ENCODE results near the gene OSMR. TPM values are rescaled to one million over a fixed set of nuclear protein-coding genes. Genes with fewer than 3 reads are reported as not detected.

The OSMR gene
- total RNA-seq, 4 donors from 2014 or later, result 32.5 to 52.6 (median 42.6) TPM

DNA sequence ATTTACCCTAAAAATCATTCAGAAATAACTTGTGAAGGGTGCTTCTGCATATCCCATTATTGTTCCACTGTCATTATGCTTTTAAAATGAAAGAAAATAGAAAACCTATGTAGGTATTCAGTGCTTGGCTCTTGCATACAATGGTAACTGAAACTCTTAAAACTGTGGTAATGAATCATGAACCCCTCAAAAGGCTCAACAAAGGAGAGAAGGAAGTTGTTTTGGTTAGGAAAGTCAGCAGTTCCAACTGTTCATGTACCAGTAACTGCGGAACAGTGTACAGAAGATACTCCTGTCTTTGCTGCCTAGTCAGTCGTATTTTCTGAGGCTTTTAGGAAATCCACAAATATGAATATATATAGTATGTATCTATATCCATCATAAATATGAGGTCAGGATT lies 96.1 kb downstream of the OSMR start:
- 92 to 96% methylated on average over 2 of the region's 2 CpGs for whole genome bisulfite sequencing, 2 donors (ENCODE audit: low coverage in 1 of 2)
- ATAC-seq, result no peak
- Histone ChIP-seq H3K9me3 (no peaks in the 10 kb centered on the region), H3K4me1 (no peaks in the 10 kb centered on the region), H3K4me3 (no peak overlapping the region), H3K27ac (no peak overlapping the region), H3K36me3 (peaks cover 0 to 83% of the 10 kb centered on the region in 2 donors), H3K27me3 (no peaks in the 10 kb centered on the region)
- no peak for TF ChIP-seq POLR2A (IDR thresholded peaks at IDR 0.05)
- TF ChIP-seq EP300 (IDR thresholded peaks at IDR 0.05), result no peak
- TF ChIP-seq POLR2AphosphoS5 (IDR thresholded peaks at IDR 0.05), result no peak

DNA sequence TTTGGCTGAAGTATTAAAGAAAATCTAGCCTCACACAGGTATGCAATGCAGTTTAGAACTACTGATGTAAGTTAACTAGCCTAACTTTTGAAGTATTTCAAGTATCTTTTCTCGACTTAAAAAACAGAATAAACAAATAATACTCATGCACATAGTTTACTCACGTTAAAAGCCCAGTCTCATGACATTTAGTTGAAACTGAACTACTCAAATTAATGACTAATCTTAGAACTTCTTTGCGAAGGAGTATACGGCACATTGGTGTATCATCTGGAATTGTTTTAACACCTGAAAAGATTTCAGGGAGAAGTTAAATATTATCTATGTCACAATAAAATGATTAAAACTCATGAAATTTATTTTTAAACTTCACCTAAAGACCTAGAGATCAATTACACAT lies 98.5 kb downstream of the OSMR start:
- 75 to 82% methylated on average over 4 of the region's 4 CpGs for WGBS, 2 donors (ENCODE audit: low coverage in 1 of 2)
- peaks cover 1 to 89% of the 10 kb centered on the region in 2 donors for H3K36me3 ChIP-seq
- H3K27ac ChIP-seq, result no peak overlapping the region
- H3K9me3 ChIP-seq, result no peaks in the 10 kb centered on the region
- H3K4me3 ChIP-seq, result no peak overlapping the region
- TF ChIP-seq, protein P1, sequence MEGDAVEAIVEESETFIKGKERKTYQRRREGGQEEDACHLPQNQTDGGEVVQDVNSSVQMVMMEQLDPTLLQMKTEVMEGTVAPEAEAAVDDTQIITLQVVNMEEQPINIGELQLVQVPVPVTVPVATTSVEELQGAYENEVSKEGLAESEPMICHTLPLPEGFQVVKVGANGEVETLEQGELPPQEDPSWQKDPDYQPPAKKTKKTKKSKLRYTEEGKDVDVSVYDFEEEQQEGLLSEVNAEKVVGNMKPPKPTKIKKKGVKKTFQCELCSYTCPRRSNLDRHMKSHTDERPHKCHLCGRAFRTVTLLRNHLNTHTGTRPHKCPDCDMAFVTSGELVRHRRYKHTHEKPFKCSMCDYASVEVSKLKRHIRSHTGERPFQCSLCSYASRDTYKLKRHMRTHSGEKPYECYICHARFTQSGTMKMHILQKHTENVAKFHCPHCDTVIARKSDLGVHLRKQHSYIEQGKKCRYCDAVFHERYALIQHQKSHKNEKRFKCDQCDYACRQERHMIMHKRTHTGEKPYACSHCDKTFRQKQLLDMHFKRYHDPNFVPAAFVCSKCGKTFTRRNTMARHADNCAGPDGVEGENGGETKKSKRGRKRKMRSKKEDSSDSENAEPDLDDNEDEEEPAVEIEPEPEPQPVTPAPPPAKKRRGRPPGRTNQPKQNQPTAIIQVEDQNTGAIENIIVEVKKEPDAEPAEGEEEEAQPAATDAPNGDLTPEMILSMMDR (IDR thresholded peaks at IDR 0.05), result no peak
- TF ChIP-seq POLR2A (IDR thresholded peaks at IDR 0.05), result no peak
- TF ChIP-seq POLR2AphosphoS5 (IDR thresholded peaks at IDR 0.05), result no peak
- no peak for TF ChIP-seq EP300 (IDR thresholded peaks at IDR 0.05)
- ATAC-seq, result no peak
- no peaks in the 10 kb centered on the region for H3K4me1 ChIP-seq
- no peaks in the 10 kb centered on the region for H3K27me3 ChIP-seq

DNA sequence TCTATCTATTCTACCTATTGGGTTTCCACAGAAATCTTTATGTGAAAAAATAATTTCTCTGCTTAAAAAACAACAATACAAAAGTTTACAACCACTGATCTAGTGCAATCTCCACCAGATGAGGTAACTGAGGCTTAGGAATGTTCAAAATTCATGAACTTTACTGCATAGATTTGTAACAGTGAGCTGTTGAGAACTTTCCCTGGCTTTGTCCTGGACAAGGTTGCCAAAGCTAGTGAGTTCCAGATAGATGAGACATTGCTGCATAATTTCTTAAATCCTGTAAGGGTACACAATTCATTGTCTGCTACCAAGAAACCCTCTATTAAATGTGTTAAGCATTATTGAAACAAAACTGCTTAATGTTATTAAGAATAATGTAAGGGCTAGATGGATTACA lies 102.7 kb downstream of the OSMR start:
- Histone ChIP-seq H3K36me3 (peaks cover 10 to 91% of the 10 kb centered on the region in 2 donors), H3K27ac (no peak overlapping the region)

DNA sequence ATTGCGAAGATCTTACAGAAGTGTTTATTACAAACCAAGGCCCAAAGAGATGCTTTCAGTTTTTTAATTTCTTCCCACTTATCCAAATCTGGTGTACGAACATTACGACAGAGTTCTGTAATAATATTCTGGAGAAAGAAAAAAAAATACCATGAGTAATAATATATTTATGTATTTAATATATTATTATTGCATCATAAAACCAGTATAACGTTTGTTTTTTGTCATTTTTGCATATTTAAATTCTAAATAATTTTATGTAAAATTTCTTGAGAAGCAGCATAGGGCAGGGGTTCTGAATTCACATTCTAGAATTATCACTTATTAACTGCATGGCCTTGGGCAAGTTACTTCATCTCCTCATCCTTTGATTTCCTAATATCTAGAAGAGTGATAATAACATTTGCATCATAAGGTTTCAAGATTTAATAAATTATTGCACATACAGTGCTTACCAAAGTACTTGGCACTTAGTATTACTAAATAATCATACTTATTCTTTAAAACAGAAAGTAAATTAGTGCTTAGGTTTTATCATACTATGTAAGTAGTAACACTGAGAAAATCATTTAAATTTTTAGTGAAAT lies 107.7 kb downstream of the OSMR start:
- TF ChIP-seq POLR2A (IDR thresholded peaks at IDR 0.05) (no peak), EP300 (IDR thresholded peaks at IDR 0.05) (no peak), POLR2AphosphoS5 (IDR thresholded peaks at IDR 0.05) (no peak)
- TF ChIP-seq, protein P1 (IDR thresholded peaks at IDR 0.05), result no peak
- Histone ChIP-seq H3K36me3 (peaks cover 10 to 91% of the 10 kb centered on the region in 2 donors), H3K27ac (peak overlapping the region in 1 of 4 donors; percentile 32), H3K4me3 (no peak overlapping the region), H3K4me1 (peaks cover 0 to 17% (median 0%) of the 10 kb centered on the region in 3 donors), H3K27me3 (no peaks in the 10 kb centered on the region), H3K9me3 (no peaks in the 10 kb centered on the region)
- 82 to 85% methylated on average over 4 of the region's 4 CpGs for WGBS, 2 donors (ENCODE audit: low coverage in 1 of 2)
- no peak for ATAC-seq

More for the DNA sequence above, 102.7 kb downstream of the OSMR start:
- Histone ChIP-seq H3K27me3 (no peaks in the 10 kb centered on the region), H3K9me3 (no peaks in the 10 kb centered on the region), H3K4me3 (no peak overlapping the region), H3K4me1 (peaks cover 0 to 17% (median 0%) of the 10 kb centered on the region in 3 donors)
- ATAC-seq, result peak; percentile 50
- TF ChIP-seq EP300 (IDR thresholded peaks at IDR 0.05), result no peak
- TF ChIP-seq POLR2AphosphoS5 (IDR thresholded peaks at IDR 0.05), result no peak
- TF ChIP-seq POLR2A (IDR thresholded peaks at IDR 0.05), result no peak
- TF ChIP-seq, protein P1 (IDR thresholded peaks at IDR 0.05), result no peak

DNA sequence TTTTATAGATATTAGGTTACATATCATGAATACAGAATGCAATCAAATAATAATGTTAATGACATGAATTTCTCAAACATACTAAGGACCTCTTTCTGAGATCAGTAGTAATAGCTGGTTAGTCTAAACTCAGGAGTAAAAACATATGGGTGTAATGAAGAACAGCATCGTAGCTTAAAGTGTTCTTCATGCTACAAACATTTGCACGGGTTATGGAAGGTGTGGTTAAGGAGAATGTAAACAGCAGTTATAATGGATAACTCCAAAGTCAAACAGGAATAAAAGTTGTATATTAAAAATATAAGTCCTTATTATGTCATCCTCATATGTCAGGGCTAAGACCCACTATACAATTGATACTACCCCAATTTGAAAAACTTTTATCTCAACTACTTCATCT lies 115.9 kb downstream of the OSMR start:
- ATAC-seq, result no peak
- no peaks in the 10 kb centered on the region for H3K9me3 ChIP-seq
- peaks cover 6 to 85% of the 10 kb centered on the region in 2 donors for H3K36me3 ChIP-seq
- TF ChIP-seq POLR2AphosphoS5 (IDR thresholded peaks at IDR 0.05), result no peak
- TF ChIP-seq POLR2A (IDR thresholded peaks at IDR 0.05), result no peak
- no peak for TF ChIP-seq EP300 (IDR thresholded peaks at IDR 0.05)
- TF ChIP-seq, protein P1 (IDR thresholded peaks at IDR 0.05), result no peak
- H3K4me1 ChIP-seq, result no peaks in the 10 kb centered on the region
- no peaks in the 10 kb centered on the region for H3K27me3 ChIP-seq
- H3K4me3 ChIP-seq, result no peak overlapping the region
- 49 to 78% methylated on average over 2 of the region's 2 CpGs for WGBS, 2 donors (ENCODE audit: low coverage in 1 of 2)
- no peak overlapping the region for H3K27ac ChIP-seq

Measured in gastroesophageal sphincter (tissue), 4 donors.